Measurements from ENCODE around the gene TSPAN14. TPM values are rescaled to one million over a fixed set of nuclear protein-coding genes. Genes with fewer than 3 reads are reported as not detected.

The TSPAN14 gene
- total and polyA plus RNA-seq, 2 experiments from 2014 or later, result 65.9 to 104 TPM

- no peaks in the 10 kb centered on the region for H3K79me2 ChIP-seq
- TF ChIP-seq EZH2 (IDR thresholded peaks at IDR 0.05; ENCODE audit: borderline replicate concordance), result no peak
- TF ChIP-seq CTCF (IDR thresholded peaks at IDR 0.05; ENCODE audit: poor library complexity), result no peak
- TF ChIP-seq EZH2phosphoT487 (IDR thresholded peaks at IDR 0.05; ENCODE audit: low read depth, severe bottlenecking, unreplicated experiment), result no peak
- 67% methylated on average over 2 of the region's 2 CpGs for WGBS (ENCODE audit: low lambda C conversion rate, missing lambda C conversion rate)
- H4K20me1 ChIP-seq (ENCODE audit: insufficient read depth, poor library complexity, severe bottlenecking), result no peaks in the 10 kb centered on the region
- no peak overlapping the region for H3K4me2 ChIP-seq
- H3K27ac ChIP-seq, result no peak overlapping the region
- H3K27me3 ChIP-seq, result no peaks in the 10 kb centered on the region
- H3K9me3 ChIP-seq (ENCODE audit: low read depth), result no peaks in the 10 kb centered on the region
- no peaks in the 10 kb centered on the region for H3K36me3 ChIP-seq (replicated peaks; ENCODE audit: insufficient read depth, low read depth)
- H3K4me3 ChIP-seq, result no peak overlapping the region
- no peaks in the 10 kb centered on the region for H3K4me1 ChIP-seq (ENCODE audit: insufficient read depth)
- no peak overlapping the region for H2AFZ ChIP-seq
- DNase-seq (ENCODE audit: low spot score), result no peak
- H3K9me2 ChIP-seq (replicated peaks; ENCODE audit: insufficient read depth), result no peaks in the 10 kb centered on the region
These were observed 72.1 kb downstream of the TSPAN14 start for GRCh38 chr10:80526218-80526617.

- no peaks in the 10 kb centered on the region for H3K79me2 ChIP-seq
- TF ChIP-seq CTCF (IDR thresholded peaks at IDR 0.05; ENCODE audit: poor library complexity) (no peak), EZH2 (IDR thresholded peaks at IDR 0.05; ENCODE audit: borderline replicate concordance) (no peak), EZH2phosphoT487 (IDR thresholded peaks at IDR 0.05; ENCODE audit: low read depth, severe bottlenecking, unreplicated experiment) (no peak)
- H3K27me3 ChIP-seq, result no peaks in the 10 kb centered on the region
- 80% methylated on average over 6 of the region's 6 CpGs for WGBS (ENCODE audit: low lambda C conversion rate, missing lambda C conversion rate)
- no peak overlapping the region for H3K27ac ChIP-seq
- no peaks in the 10 kb centered on the region for H3K9me2 ChIP-seq (replicated peaks; ENCODE audit: insufficient read depth)
- H3K36me3 ChIP-seq (replicated peaks; ENCODE audit: insufficient read depth, low read depth), result no peaks in the 10 kb centered on the region
- no peaks in the 10 kb centered on the region for H3K9me3 ChIP-seq (ENCODE audit: low read depth)
- H2AFZ ChIP-seq, result no peak overlapping the region
- no peak for DNase-seq (ENCODE audit: low spot score)
- no peak overlapping the region for H3K4me2 ChIP-seq
- H3K4me1 ChIP-seq (ENCODE audit: insufficient read depth), result no peaks in the 10 kb centered on the region
- no peaks in the 10 kb centered on the region for H4K20me1 ChIP-seq (ENCODE audit: insufficient read depth, poor library complexity, severe bottlenecking)
- H3K4me3 ChIP-seq, result no peak overlapping the region
These were observed 72.6 kb downstream of the TSPAN14 start for GRCh38 chr10:80526742-80527141.

GRCh38 chr10:80528185-80528700 is 74.1 kb downstream of the TSPAN14 start:
- no peak overlapping the region for H3K4me3 ChIP-seq
- H3K27me3 ChIP-seq, result no peaks in the 10 kb centered on the region
- H3K4me1 ChIP-seq (ENCODE audit: insufficient read depth), result no peaks in the 10 kb centered on the region
- no peak overlapping the region for H3K27ac ChIP-seq
- no peak for TF ChIP-seq EZH2phosphoT487 (IDR thresholded peaks at IDR 0.05; ENCODE audit: low read depth, severe bottlenecking, unreplicated experiment)
- no peak for TF ChIP-seq CTCF (IDR thresholded peaks at IDR 0.05; ENCODE audit: poor library complexity)
- no peak for TF ChIP-seq EZH2 (IDR thresholded peaks at IDR 0.05; ENCODE audit: borderline replicate concordance)
- H3K36me3 ChIP-seq (replicated peaks; ENCODE audit: insufficient read depth, low read depth), result no peaks in the 10 kb centered on the region
- H3K9me3 ChIP-seq (ENCODE audit: low read depth), result no peaks in the 10 kb centered on the region
- H3K9me2 ChIP-seq (replicated peaks; ENCODE audit: insufficient read depth), result no peaks in the 10 kb centered on the region
- WGBS (ENCODE audit: low lambda C conversion rate, missing lambda C conversion rate), result 96% methylated on average over 2 of the region's 2 CpGs
- H3K4me2 ChIP-seq, result no peak overlapping the region
- H3K79me2 ChIP-seq, result no peaks in the 10 kb centered on the region
- H4K20me1 ChIP-seq (ENCODE audit: insufficient read depth, poor library complexity, severe bottlenecking), result no peaks in the 10 kb centered on the region
- no peak for DNase-seq (ENCODE audit: low spot score)
- H2AFZ ChIP-seq, result no peak overlapping the region

- Histone ChIP-seq H3K36me3 (replicated peaks; ENCODE audit: insufficient read depth, low read depth) (no peaks in the 10 kb centered on the region), H3K9me3 (ENCODE audit: low read depth) (no peaks in the 10 kb centered on the region), H3K4me1 (ENCODE audit: insufficient read depth) (no peaks in the 10 kb centered on the region), H2AFZ (no peak overlapping the region), H3K9me2 (replicated peaks; ENCODE audit: insufficient read depth) (no peaks in the 10 kb centered on the region), H4K20me1 (ENCODE audit: insufficient read depth, poor library complexity, severe bottlenecking) (no peaks in the 10 kb centered on the region), H3K4me2 (no peak overlapping the region), H3K27me3 (no peaks in the 10 kb centered on the region), H3K79me2 (no peaks in the 10 kb centered on the region), H3K27ac (no peak overlapping the region), H3K4me3 (no peak overlapping the region)
- TF ChIP-seq EZH2phosphoT487 (IDR thresholded peaks at IDR 0.05; ENCODE audit: low read depth, severe bottlenecking, unreplicated experiment) (no peak), CTCF (IDR thresholded peaks at IDR 0.05; ENCODE audit: poor library complexity) (no peak), EZH2 (IDR thresholded peaks at IDR 0.05; ENCODE audit: borderline replicate concordance) (no peak)
- no peak for DNase-seq (ENCODE audit: low spot score)
- WGBS (ENCODE audit: low lambda C conversion rate, missing lambda C conversion rate), result 89% methylated on average over 6 of the region's 6 CpGs
These were observed 74.8 kb downstream of the TSPAN14 start for GRCh38 chr10:80528901-80529300.

Measured in hepatocyte (in vitro differentiated cells).